ENCODE measurements around the gene RUSC2.
"Not testable (repeated sequence)": the region's sequence is repeated elsewhere in the genome, so short reads cannot be mapped to it uniquely, and the experiment has no call there.

The RUSC2 gene

DNA sequence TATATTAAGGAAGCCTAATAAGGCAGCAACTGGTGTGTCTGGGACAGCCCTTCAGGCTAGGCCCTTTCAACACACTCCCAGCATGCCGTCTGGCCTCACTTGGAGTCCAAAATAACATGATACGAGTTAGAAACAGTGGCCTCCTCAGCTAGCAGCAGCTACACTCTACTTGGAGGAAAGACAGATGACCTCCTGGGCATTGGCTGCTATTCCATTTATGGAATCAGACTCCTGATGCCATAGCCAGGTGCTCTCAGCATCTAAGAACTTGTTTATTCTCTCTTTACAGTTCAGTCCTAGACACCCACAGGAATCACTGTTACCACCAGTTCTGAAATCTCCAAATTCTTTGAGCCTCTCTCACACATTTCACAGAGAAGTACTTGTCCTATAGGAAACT is 31.8 kb downstream of the RUSC2 start:
- no peak for DNase-seq (ENCODE audit: low read depth)

DNA sequence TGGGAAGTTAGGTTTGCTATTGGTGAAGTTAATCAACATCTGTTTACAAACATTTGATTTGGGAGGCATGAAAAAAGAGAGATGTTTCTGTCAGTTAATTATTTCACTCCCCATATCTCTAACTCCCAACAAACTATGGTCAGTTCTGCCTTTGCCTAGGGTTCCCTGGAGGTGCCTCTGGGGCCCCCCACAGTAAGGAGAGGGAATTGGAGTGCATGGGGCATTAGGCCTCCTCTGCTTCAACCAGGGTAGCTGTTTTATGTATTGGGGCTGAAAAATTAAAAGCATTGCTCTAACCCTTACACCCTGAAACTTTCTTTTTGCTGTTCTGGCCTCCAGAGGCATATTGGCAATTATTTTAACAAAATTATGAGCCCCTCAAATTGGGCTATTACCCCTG is 32.3 kb downstream of the RUSC2 start:
- DNase-seq (ENCODE audit: low read depth): no peak

DNA sequence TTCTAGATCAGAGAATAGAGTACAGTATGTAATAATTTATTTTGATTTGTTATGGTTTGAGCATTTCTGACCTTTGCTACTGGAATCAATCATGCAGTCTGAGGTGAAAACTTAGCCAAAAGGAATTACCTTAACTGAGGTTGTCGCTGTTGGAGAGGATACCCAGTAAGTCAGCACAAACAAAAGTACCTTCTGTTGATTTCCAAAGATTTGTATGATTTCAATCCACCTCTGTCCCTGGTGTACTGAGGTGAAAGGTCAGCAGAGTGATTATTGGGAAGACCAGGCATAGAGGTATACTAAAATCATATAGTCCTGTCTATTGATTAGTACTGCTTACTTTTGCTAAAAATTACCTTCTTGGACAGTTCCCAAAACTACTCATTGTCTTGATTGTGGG is 32.8 kb downstream of the RUSC2 start:
- DNase-seq (ENCODE audit: low read depth): no peak

DNA sequence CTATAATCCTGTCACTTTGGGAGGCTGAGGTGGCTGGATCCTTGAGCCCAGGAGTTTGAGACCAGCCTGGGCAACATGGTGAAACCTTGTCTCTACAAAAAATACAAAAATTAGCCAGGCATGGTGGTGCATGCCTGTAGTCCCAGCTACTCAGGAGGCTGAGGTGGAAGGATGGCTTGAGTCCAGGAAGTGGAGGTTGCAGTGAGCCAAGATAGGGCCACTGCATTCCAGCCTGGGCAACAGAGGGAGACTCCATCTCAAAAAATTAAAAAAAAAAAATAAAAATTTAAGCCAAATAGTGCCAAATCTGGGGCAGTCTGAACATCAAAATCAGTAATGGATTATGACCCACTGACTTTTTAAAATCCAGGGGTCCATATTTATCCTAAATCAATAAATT is 33.6 kb downstream of the RUSC2 start:
- DNase-seq (ENCODE audit: low read depth): not testable (repeated sequence)

DNA sequence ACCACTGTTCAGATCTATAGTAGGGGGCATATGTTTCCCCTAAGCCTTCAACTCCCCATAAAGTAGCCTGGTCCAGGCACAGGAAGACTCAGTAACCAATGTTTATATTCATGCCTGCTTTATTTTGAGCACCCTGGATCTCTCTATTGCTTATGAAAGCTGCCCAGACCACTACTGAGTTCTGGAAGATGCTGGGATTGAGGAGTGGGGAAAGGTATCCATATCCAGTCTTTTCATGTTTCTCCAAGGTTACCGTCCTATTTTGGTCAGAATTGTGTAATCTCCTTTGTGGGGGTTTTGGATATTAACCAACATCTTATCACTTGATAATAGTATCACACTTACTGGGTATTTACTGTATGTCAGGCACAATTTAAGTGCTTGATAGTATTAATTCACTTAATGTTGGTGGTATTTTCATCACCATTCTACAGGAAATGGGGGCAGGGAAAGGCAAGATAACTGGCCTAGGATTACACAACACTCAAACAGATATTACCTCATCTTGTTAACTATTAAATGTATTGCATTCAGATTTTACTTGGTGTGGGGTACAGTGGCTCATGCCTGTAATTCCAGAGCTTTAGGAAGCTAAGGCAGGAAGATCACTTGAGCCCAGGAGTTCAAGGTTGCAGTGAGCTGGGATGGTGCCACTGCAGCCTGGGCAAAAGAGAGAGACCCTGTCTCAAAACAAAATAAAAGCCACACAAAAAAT is 36.3 kb downstream of the RUSC2 start:
- no peak for DNase-seq (ENCODE audit: low read depth)

DNA sequence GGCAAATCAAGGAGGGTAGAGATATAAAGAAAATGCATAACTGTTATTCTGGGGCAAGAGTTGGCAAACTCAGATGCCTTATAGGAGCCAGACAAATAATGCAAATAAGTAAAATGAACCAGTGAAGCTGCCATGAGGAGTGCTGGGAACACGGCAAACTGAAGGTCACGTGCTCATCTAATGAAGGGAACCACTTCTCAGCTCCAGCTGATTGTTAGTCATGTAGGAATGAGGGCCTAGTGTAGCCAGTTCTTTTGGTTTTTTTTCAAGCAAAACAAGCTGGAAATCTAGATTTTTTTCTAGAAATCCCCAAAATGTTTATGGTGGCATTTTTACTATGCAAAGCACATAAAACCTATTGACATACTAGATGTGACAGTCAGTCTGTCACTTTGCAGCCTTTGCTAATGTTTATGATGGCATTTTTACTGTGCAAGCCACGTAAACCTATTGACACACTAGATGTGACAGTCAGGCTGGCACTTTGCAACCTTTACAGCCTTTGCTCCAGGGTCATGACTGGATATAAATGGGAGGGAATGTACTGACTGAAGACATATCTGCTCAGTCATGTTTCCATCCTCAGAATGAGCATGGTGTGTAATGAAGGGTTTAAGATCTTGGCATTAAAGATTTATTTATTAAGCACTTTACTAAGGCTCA is 39.4 kb downstream of the RUSC2 start:
- no peak for DNase-seq (ENCODE audit: low read depth)

DNA sequence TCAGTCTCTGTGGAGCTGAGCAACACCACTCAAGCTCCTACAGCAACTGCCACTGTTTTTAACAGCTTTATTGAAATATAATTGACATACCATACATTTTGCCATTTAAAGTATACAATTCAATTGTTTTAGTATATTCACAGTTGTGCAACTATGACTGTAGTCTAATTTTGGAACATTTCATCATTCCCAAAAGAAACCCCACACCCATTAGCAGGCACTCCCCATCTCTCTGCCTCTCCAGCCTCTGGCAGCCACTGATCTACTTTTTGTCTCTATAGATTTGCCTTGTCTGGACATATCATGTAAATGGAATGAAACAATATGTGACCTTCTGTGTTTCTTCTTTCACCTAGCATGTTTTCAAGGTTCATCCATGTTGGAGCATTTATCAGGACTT is 43.5 kb downstream of the RUSC2 start:
- no peak for DNase-seq (ENCODE audit: low read depth)

DNA sequence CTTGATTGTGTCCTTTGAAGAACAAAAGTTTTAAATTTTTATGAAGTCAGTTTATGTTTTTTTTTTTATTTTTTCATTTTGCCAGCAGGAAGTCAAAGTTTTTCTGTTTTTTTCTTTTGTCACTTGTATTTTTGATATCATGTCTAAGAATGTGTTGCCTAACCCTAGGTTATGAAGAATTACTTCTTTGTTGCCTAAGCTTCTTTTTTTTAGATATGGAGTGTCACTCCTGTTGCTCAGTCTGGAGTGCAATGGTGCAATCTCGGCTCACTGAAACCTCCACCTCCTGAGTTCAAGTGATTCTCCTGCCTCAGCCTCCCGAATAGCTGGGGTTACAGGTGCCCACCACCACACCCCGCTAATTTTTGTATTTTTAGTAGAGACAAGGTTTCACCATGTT is 45.0 kb downstream of the RUSC2 start:
- not testable (repeated sequence) for DNase-seq (ENCODE audit: low read depth)

DNA sequence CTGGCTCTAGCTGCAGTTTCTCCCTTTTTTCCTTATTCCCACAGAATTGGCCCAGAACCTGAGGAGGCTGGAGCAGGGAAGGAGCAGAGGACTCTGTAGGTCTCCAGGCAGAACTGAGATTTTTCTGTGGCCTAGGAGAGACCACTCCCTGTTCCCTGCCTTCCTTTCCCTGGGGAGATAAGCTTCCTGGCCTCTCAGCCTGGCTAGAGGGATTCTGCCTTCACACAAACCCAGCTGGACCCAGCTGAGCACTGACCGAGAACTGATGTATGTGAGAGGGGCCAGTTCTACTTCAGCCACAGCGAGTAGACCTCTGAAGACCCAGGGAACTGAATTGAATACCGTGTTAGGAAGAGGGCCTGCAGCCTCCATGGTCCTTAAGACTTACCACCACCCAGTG is 48.0 kb downstream of the RUSC2 start:
- no peak for DNase-seq (ENCODE audit: low read depth)

DNA sequence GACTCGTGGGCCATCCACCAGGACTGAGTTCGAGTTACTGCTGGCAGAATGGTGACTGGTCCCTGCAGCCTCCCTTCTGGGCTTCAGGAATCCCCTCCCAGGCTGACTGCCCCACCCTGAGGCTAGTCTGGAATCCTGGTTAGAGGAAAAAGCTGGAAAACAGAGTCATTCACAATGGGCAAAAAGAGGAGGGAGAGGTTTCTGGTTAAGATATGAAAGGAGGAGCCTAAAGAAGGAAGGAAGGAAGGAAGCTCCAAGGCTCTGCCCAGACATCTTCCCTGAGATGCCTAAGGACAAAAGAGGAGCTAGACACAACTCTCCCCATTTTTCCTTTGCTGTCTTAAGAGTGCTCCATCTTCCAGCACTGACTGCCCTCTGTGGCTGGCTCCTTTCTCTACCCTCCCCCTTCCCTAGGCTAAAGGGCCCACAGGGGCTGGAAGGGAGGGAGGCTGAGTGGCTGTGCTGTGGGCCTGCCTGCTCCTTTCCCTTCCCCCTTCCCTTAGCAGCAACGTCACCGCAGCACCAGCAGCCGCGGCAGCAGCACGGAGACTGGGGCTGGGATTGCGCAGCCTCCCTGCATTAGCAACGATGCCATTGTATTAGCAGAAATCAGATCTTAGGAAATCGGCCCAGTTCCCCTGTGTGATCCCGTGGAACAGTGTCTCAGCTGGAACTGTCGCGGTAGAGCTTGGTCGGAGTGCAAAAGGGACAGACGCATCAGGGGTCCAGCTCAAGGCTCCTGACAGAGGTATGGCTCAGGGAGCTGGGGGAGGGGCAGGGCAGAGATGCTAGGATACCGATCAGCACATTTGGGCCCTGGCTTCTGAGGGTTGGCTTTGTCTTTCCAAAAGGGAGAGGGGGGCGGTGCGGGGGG is 48.7 kb downstream of the RUSC2 start:
- DNase-seq (ENCODE audit: low read depth): no peak

Measured in fibroblast of the conjunctiva (primary cell).